OCI-LY1 (cell line): Measurements from ENCODE around the gene B3GALNT1.

ENCODE experiments used
- H2AFZ ChIP-seq: fragments of 200-600 bp; sonication (generic), shearing (Covaris generic); 2 replicates; pipeline ENCODE4 v1.6.0; 2014; ENCODE audit warnings: antibody characterized with exemption, mild to moderate bottlenecking, low read length
- H3F3A ChIP-seq: fragments of 200-600 bp; sonication (generic), shearing (Covaris generic); 2 replicates; pipeline ENCODE4 v1.6.0; 2014; ENCODE audit warnings: mild to moderate bottlenecking, antibody characterized with exemption, low read length, moderate library complexity; ENCODE audit not compliant: insufficient read depth
- H3K27ac ChIP-seq: fragments of 200-600 bp; sonication (generic); 2 replicates; pipeline ENCODE4 v1.5.1; 2014; ENCODE audit warnings: low read length, mixed run types, mild to moderate bottlenecking, low read depth; ENCODE audit not compliant: poor library complexity, severe bottlenecking
- H3K27me3 ChIP-seq: fragments of 200-600 bp; sonication (generic); 2 replicates; pipeline ENCODE4 v1.6.0; 2014; ENCODE audit warnings: antibody characterized with exemption, mild to moderate bottlenecking, low read length, moderate library complexity; ENCODE audit not compliant: insufficient read depth
- H3K36me3 ChIP-seq: fragments of 200-600 bp; sonication (generic); 2 replicates; pipeline ENCODE4 v1.6.1; 2014; ENCODE audit warnings: mild to moderate bottlenecking, antibody characterized with exemption, low read length, moderate library complexity, mixed read lengths; ENCODE audit not compliant: insufficient read depth
- H3K4me1 ChIP-seq: fragments of 200-600 bp; sonication (generic); 2 replicates; pipeline ENCODE4 v1.5.1; 2014; ENCODE audit warnings: mild to moderate bottlenecking, low read length, moderate library complexity; ENCODE audit not compliant: insufficient read depth, severe bottlenecking
- H3K4me2 ChIP-seq: fragments of 200-600 bp; sonication (generic), shearing (Covaris generic); 2 replicates; pipeline ENCODE4 v1.6.1; 2014; ENCODE audit warnings: low read length
- H3K4me3 ChIP-seq: fragments of 200-600 bp; sonication (generic); 2 replicates; pipeline ENCODE4 v1.5.1; 2014; ENCODE audit warnings: low read length, low read depth, mild to moderate bottlenecking, mixed read lengths; ENCODE audit not compliant: poor library complexity, severe bottlenecking
- H3K79me2 ChIP-seq: fragments of 200-600 bp; shearing (Covaris generic); 2 replicates; pipeline ENCODE4 v1.6.1; 2016; ENCODE audit warnings: mixed run types, low read length, mixed read lengths; ENCODE audit not compliant: insufficient read depth
- H3K9ac ChIP-seq: fragments of 200-600 bp; sonication (generic), shearing (Covaris generic); 2 replicates; pipeline ENCODE4 v1.6.1; 2014; ENCODE audit warnings: mild to moderate bottlenecking, low read length, mixed read lengths
- H3K9me2 ChIP-seq: fragments of 200-600 bp; sonication (generic), shearing (Covaris generic); 2 replicates; pipeline ENCODE4 v1.6.1; 2014; ENCODE audit warnings: low read depth, mild to moderate bottlenecking, low read length, mixed read lengths
- H3K9me3 ChIP-seq: fragments of 200-600 bp; shearing (Covaris generic); 2 replicates; pipeline ENCODE4 v1.6.1; 2014; ENCODE audit warnings: low read length, mixed read lengths
- H4K20me1 ChIP-seq: fragments of 200-600 bp; sonication (generic), shearing (Covaris generic); 2 replicates; pipeline ENCODE4 v1.6.0; 2016; ENCODE audit warnings: mild to moderate bottlenecking, low read length; ENCODE audit not compliant: insufficient read depth
- EZH2 ChIP-seq: fragments of 200-600 bp; sonication (generic), shearing (Covaris generic); IDR thresholded peaks from 2 replicates; pipeline ENCODE4 v1.8.0; 2017; ENCODE audit warnings: borderline replicate concordance, mixed run types, mild to moderate bottlenecking, antibody characterized with exemption, low read length, moderate library complexity, mixed read lengths
- TF ChIP-seq, protein P1 (sequence below): fragments of 200-600 bp; sonication (generic), shearing (Covaris generic); IDR thresholded peaks from 2 replicates; pipeline ENCODE4 v1.5.1; 2017; ENCODE audit warnings: mild to moderate bottlenecking, antibody characterized with exemption, low read length, moderate library complexity, mixed read lengths

Gene B3GALNT1

DNA sequence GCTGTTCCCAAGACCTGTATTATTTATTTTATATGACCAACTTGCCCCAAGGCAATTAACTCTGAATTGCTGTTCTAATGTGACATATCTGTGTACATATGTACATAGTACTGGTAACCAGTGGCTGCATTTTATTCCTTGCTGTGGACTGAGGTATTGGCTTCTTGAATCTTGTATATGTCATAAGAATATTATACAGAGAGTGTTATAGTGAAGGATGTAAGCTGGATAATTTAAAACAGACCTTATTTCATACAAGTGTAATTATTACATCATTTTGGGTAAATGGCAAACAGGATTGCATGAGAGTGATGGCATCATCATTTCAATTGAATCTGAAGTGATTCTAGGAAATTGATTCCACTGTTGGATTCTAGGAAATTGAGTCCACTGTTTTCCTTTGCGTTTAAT, 32.9 kb downstream of the B3GALNT1 start:
- no peak overlapping the region for H3K9ac ChIP-seq
- no peak overlapping the region for H2AFZ ChIP-seq
- no peaks in the 10 kb centered on the region for H3F3A ChIP-seq
- no peak overlapping the region for H3K4me3 ChIP-seq
- H4K20me1 ChIP-seq, result no peaks in the 10 kb centered on the region
- no peak overlapping the region for H3K27ac ChIP-seq
- H3K4me1 ChIP-seq, result no peaks in the 10 kb centered on the region
- H3K36me3 ChIP-seq, result no peaks in the 10 kb centered on the region
- H3K27me3 ChIP-seq, result no peaks in the 10 kb centered on the region
- H3K9me3 ChIP-seq, result no peaks in the 10 kb centered on the region
- no peaks in the 10 kb centered on the region for H3K79me2 ChIP-seq
- H3K4me2 ChIP-seq, result no peak overlapping the region
- H3K9me2 ChIP-seq, result no peaks in the 10 kb centered on the region
- TF ChIP-seq, protein P1, sequence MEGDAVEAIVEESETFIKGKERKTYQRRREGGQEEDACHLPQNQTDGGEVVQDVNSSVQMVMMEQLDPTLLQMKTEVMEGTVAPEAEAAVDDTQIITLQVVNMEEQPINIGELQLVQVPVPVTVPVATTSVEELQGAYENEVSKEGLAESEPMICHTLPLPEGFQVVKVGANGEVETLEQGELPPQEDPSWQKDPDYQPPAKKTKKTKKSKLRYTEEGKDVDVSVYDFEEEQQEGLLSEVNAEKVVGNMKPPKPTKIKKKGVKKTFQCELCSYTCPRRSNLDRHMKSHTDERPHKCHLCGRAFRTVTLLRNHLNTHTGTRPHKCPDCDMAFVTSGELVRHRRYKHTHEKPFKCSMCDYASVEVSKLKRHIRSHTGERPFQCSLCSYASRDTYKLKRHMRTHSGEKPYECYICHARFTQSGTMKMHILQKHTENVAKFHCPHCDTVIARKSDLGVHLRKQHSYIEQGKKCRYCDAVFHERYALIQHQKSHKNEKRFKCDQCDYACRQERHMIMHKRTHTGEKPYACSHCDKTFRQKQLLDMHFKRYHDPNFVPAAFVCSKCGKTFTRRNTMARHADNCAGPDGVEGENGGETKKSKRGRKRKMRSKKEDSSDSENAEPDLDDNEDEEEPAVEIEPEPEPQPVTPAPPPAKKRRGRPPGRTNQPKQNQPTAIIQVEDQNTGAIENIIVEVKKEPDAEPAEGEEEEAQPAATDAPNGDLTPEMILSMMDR, result no peak
- no peak for TF ChIP-seq EZH2

DNA sequence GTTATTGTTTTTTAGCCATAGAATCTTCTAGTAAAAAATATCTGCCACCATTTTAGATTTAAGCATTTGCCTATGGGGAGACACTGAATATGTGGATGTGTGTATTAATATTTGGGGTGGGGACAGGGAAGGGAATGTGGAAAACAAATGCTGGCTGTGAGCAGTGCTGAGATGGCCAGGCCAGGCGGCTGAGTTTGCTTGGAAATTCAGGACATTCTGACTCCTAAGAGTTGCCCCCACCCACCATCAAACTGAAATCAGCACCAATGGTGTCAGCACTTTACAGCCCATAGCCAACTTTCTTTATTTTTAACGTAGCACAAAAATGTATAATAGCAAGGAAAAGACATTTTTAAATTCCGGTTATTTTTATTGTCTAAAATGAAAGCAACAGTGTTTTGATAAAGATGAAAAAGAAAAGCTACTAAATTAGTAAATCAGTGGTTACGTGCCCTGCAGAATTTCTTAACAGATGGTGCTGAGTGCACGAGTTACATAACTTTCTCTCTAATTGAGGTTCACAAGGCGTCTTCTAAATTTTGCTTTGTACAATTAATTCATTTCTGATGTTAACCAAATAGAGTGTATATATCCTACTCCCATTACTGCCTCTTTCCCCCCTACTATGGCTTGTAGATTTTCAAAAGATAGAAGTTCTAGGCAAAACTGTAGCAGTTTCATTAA, 34.0 kb downstream of the B3GALNT1 start:
- Histone ChIP-seq H4K20me1 (no peaks in the 10 kb centered on the region), H3F3A (no peaks in the 10 kb centered on the region), H3K79me2 (no peaks in the 10 kb centered on the region), H3K27ac (no peak overlapping the region), H3K27me3 (no peaks in the 10 kb centered on the region), H3K36me3 (no peaks in the 10 kb centered on the region), H3K4me2 (no peak overlapping the region), H2AFZ (no peak overlapping the region), H3K9me2 (no peaks in the 10 kb centered on the region), H3K9ac (no peak overlapping the region), H3K9me3 (no peaks in the 10 kb centered on the region), H3K4me1 (no peaks in the 10 kb centered on the region), H3K4me3 (no peak overlapping the region)
- TF ChIP-seq EZH2, result no peak
- TF ChIP-seq, protein P1, result no peak

DNA sequence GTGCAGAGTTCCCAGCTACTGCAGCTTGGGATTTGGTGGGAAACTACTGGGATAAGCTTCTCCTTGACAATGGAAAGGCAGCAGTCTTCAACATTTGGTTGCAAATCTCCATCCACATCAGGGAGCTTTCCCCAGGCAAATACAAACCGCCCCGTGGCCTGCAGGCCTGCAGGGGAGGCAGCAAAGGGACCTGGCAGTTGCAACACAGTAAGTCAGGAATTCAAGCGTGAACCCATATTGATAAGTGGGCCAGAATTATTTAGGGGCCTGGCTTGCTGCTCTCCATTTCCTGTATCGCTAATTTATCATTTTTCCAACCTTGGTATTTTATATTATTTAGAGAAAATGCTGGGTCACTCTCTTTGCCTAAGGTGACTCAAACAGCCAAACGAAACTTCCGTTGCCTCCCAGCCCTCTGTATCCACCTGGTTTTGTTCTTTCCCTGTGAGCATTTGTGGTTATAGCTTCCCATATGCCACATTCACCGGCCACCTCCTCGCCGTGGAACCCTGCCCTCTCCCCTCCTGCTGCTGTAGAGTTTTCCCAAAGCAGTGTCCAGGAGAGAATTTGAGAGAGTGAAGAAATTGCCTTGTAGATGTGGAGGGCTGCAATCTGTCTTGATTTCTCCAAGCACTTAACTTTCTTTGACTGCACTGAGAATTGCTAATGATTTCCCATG, 34.8 kb downstream of the B3GALNT1 start:
- no peak overlapping the region for H3K4me2 ChIP-seq

More for the DNA sequence above, 34.8 kb downstream of the B3GALNT1 start:
- TF ChIP-seq, protein P1, result no peak
- no peak for TF ChIP-seq EZH2
- Histone ChIP-seq H3K27me3 (no peaks in the 10 kb centered on the region), H3K9ac (no peak overlapping the region), H3K79me2 (no peaks in the 10 kb centered on the region), H4K20me1 (no peaks in the 10 kb centered on the region), H3K9me2 (no peaks in the 10 kb centered on the region), H3K36me3 (no peaks in the 10 kb centered on the region), H2AFZ (no peak overlapping the region), H3F3A (no peaks in the 10 kb centered on the region), H3K4me1 (no peaks in the 10 kb centered on the region), H3K9me3 (no peaks in the 10 kb centered on the region), H3K4me3 (no peak overlapping the region), H3K27ac (no peak overlapping the region)
